WTC11 (cell line): ENCODE measurements around the gene NDUFA3. TPM values are rescaled to one million over a fixed set of nuclear protein-coding genes. Genes with fewer than 3 reads are reported as not detected.

Source experiments
- AFF4 ChIP-seq: sonication (generic); formaldehyde crosslinking; IDR thresholded peaks from 2 replicates; pipeline ENCODE4 v1.8.1; 2023; ENCODE audit warnings: mild to moderate bottlenecking, missing genetic modification reagents, borderline replicate concordance
- AR ChIP-seq: fragments of 250-450 bp; sonication (Bioruptor Pico); IDR thresholded peaks from 2 replicates; pipeline ENCODE4 v1.9.0; 2021; ENCODE audit warnings: mild to moderate bottlenecking
- ATF6 ChIP-seq: sonication (generic); formaldehyde crosslinking; IDR thresholded peaks from 2 replicates; pipeline ENCODE4 v1.8.1; 2023; ENCODE audit warnings: mild to moderate bottlenecking, missing genetic modification reagents
- CBFB ChIP-seq: sonication (generic); formaldehyde crosslinking; IDR thresholded peaks from 2 replicates; pipeline ENCODE4 v1.8.1; 2022; ENCODE audit warnings: mild to moderate bottlenecking, low read depth, missing genetic modification reagents
- CREB1 ChIP-seq: sonication (generic); formaldehyde crosslinking; IDR thresholded peaks from 2 replicates; pipeline ENCODE4 v1.8.0; 2023; ENCODE audit warnings: mild to moderate bottlenecking, missing genetic modification reagents
- CREM ChIP-seq: sonication (generic); formaldehyde crosslinking; IDR thresholded peaks from 2 replicates; pipeline ENCODE4 v1.8.1; 2022; ENCODE audit warnings: mild to moderate bottlenecking, missing genetic modification reagents, moderate library complexity
- E2F5 ChIP-seq: sonication (generic); formaldehyde crosslinking; IDR thresholded peaks from 2 replicates; pipeline ENCODE4 v1.8.1; 2022; ENCODE audit warnings: mild to moderate bottlenecking, moderate library complexity, missing genetic modification reagents
- FOXJ3 ChIP-seq: sonication (generic); formaldehyde crosslinking; IDR thresholded peaks from 2 replicates; pipeline ENCODE4 v1.9.0; 2021; ENCODE audit warnings: missing genetic modification reagents, mild to moderate bottlenecking, borderline replicate concordance
- GTF2I ChIP-seq: fragments of 250-450 bp; sonication (Bioruptor Pico); conservative IDR thresholded peaks from 2 replicates; pipeline ENCODE4 v1.4.0; 2021; ENCODE audit warnings: mild to moderate bottlenecking
- JUN ChIP-seq: sonication (generic); formaldehyde crosslinking; IDR thresholded peaks from 2 replicates; pipeline ENCODE4 v1.8.0; 2023; ENCODE audit warnings: mild to moderate bottlenecking, missing genetic modification reagents
- NFE2L1 ChIP-seq: sonication (generic); formaldehyde crosslinking; IDR thresholded peaks from 2 replicates; pipeline ENCODE4 v1.8.1; 2023; ENCODE audit warnings: missing genetic modification reagents
- OVOL2 ChIP-seq: fragments of 250-450 bp; sonication (Bioruptor Pico); IDR thresholded peaks from 2 replicates; pipeline ENCODE4 v1.9.0; 2021; ENCODE audit warnings: mild to moderate bottlenecking, borderline replicate concordance
- PREB ChIP-seq: sonication (generic); formaldehyde crosslinking; IDR thresholded peaks from 2 replicates; pipeline ENCODE4 v1.8.1; 2022; ENCODE audit warnings: mild to moderate bottlenecking, missing genetic modification reagents, moderate library complexity, borderline replicate concordance
- RORB ChIP-seq: fragments of 250-450 bp; sonication (Bioruptor Pico); IDR thresholded peaks from 2 replicates; pipeline ENCODE4 v1.9.0; 2021; ENCODE audit warnings: mild to moderate bottlenecking
- SMAD3 ChIP-seq: sonication (generic); formaldehyde crosslinking; IDR thresholded peaks from 2 replicates; pipeline ENCODE4 v1.8.0; 2022; ENCODE audit warnings: missing genetic modification reagents, mild to moderate bottlenecking, borderline replicate concordance
- SMAD4 ChIP-seq: sonication (generic); formaldehyde crosslinking; IDR thresholded peaks from 2 replicates; pipeline ENCODE4 v1.8.0; 2022; ENCODE audit warnings: mild to moderate bottlenecking, missing genetic modification reagents
- USF2 ChIP-seq: sonication (generic); formaldehyde crosslinking; IDR thresholded peaks from 2 replicates; pipeline ENCODE4 v1.8.1; 2023; ENCODE audit warnings: mild to moderate bottlenecking, missing genetic modification reagents, moderate library complexity
- ZNF219 ChIP-seq: sonication (generic); formaldehyde crosslinking; IDR thresholded peaks from 2 replicates; pipeline ENCODE4 v1.8.0; 2023; ENCODE audit warnings: missing genetic modification reagents, mild to moderate bottlenecking, borderline replicate concordance
- ZNF263 ChIP-seq: sonication (generic); formaldehyde crosslinking; IDR thresholded peaks from 2 replicates; pipeline ENCODE4 v1.8.1; 2022; ENCODE audit warnings: low read depth, mild to moderate bottlenecking, moderate library complexity, missing genetic modification reagents
- ZNF423 ChIP-seq: fragments of 250-450 bp; sonication (Bioruptor Pico); IDR thresholded peaks from 2 replicates; pipeline ENCODE4 v2.1.2; 2022; ENCODE audit warnings: mild to moderate bottlenecking, moderate library complexity
- total RNA-seq: library from RNA; stranded (reverse); gene quantifications from 3 replicates; pipeline ENCODE4 v1.2.3, GENCODE V29; 2021
- TF ChIP-seq, protein P1 (sequence below): sonication (generic); formaldehyde crosslinking; IDR thresholded peaks from 2 replicates; pipeline ENCODE4 v1.8.0; 2022; ENCODE audit warnings: mild to moderate bottlenecking, missing genetic modification reagents
- TF ChIP-seq, protein P2 (sequence below): sonication (generic); formaldehyde crosslinking; IDR thresholded peaks from 2 replicates; pipeline ENCODE4 v1.8.0; 2023; ENCODE audit warnings: mild to moderate bottlenecking, missing genetic modification reagents
- TF ChIP-seq, protein P3 (sequence below): sonication (generic); formaldehyde crosslinking; conservative IDR thresholded peaks from 2 replicates; pipeline ENCODE4 v1.8.1; 2022; ENCODE audit warnings: mild to moderate bottlenecking, missing genetic modification reagents

Gene NDUFA3
- total RNA-seq, 1 experiment from 2014 or later = 181 TPM

DNA sequence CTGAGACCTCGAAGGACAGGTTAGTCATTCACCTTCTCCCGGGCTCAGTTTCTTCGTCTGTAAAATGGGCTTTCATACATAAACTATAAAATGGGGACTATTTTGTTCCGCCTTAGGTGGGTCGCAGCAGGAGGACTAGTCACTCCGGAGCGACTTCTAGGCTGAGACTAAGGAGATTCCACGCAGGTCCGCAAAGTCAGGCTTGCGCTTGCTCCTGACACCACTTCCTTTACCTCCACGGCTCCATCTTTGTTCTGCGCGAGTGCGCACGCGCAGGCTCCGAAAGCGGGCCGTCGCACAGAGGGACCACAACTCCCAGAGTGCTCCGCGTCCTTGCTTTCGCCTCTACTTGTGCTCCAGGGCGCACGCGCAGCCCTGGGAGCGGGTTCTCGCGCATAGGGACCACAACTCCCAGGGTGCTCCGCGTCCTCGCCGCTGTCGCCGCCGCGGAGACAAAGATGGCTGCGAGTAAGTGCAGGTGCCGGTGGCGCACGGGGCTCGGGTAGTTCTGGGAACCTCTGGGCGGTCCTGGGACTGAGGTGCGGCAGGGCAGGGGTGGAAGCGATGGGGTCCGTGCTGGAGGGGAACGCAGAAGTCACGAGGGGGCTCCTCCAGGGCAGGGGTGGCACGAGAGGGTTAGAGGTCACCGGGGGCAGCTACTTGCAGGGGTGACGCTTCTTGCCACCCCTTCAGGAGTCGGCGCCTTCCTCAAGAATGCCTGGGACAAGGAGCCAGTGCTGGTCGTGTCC, at the start of gene NDUFA3 (continued):
- TF ChIP-seq PREB (CRISPR knock-in tag) = no peak
- no peak for TF ChIP-seq CREB1 (CRISPR knock-in tag)
- TF ChIP-seq CBFB (CRISPR knock-in tag) = peak; percentile 96
- TF ChIP-seq, protein P1, sequence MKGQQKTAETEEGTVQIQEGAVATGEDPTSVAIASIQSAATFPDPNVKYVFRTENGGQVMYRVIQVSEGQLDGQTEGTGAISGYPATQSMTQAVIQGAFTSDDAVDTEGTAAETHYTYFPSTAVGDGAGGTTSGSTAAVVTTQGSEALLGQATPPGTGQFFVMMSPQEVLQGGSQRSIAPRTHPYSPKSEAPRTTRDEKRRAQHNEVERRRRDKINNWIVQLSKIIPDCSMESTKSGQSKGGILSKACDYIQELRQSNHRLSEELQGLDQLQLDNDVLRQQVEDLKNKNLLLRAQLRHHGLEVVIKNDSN (CRISPR knock-in tag) = no peak
- TF ChIP-seq AR = no peak
- TF ChIP-seq GTF2I (CRISPR knock-in tag) = peak; percentile 100
- TF ChIP-seq USF2 (CRISPR knock-in tag) = 0 out of 2 replicates have a peak, but pooled peaks have one; percentile 30
- 0 out of 2 replicates have a peak, but pooled peaks have one; percentile 20 for TF ChIP-seq AFF4 (CRISPR knock-in tag)
- peak; percentile 85 for TF ChIP-seq SMAD3 (CRISPR knock-in tag)
- TF ChIP-seq SMAD4 (CRISPR knock-in tag) = no peak
- TF ChIP-seq NFE2L1 = peak; percentile 87
- no peak for TF ChIP-seq RORB (CRISPR knock-in tag)
- no peak for TF ChIP-seq FOXJ3 (CRISPR knock-in tag)
- TF ChIP-seq, protein P2, sequence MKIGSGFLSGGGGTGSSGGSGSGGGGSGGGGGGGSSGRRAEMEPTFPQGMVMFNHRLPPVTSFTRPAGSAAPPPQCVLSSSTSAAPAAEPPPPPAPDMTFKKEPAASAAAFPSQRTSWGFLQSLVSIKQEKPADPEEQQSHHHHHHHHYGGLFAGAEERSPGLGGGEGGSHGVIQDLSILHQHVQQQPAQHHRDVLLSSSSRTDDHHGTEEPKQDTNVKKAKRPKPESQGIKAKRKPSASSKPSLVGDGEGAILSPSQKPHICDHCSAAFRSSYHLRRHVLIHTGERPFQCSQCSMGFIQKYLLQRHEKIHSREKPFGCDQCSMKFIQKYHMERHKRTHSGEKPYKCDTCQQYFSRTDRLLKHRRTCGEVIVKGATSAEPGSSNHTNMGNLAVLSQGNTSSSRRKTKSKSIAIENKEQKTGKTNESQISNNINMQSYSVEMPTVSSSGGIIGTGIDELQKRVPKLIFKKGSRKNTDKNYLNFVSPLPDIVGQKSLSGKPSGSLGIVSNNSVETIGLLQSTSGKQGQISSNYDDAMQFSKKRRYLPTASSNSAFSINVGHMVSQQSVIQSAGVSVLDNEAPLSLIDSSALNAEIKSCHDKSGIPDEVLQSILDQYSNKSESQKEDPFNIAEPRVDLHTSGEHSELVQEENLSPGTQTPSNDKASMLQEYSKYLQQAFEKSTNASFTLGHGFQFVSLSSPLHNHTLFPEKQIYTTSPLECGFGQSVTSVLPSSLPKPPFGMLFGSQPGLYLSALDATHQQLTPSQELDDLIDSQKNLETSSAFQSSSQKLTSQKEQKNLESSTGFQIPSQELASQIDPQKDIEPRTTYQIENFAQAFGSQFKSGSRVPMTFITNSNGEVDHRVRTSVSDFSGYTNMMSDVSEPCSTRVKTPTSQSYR (CRISPR knock-in tag) = 0 out of 2 replicates have a peak, but pooled peaks have one; percentile 56
- TF ChIP-seq OVOL2 = no peak
- TF ChIP-seq E2F5 = peak; percentile 87; the same call in 1 of the 2 replicates
- TF ChIP-seq ATF6 = no peak
- TF ChIP-seq, protein P3, sequence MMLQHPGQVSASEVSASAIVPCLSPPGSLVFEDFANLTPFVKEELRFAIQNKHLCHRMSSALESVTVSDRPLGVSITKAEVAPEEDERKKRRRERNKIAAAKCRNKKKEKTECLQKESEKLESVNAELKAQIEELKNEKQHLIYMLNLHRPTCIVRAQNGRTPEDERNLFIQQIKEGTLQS (CRISPR knock-in tag) = no peak
- no peak for TF ChIP-seq ZNF263 (CRISPR knock-in tag)
- no peak for TF ChIP-seq ZNF423
- TF ChIP-seq JUN (CRISPR knock-in tag) = no peak
- 0 out of 2 replicates have a peak, but pooled peaks have one; percentile 52 for TF ChIP-seq CREM (CRISPR knock-in tag)
- no peak for TF ChIP-seq ZNF219 (CRISPR knock-in tag)
